GM12874 (cell line): ENCODE results near the gene TFAM.

ENCODE experiments used
- CTCF ChIP-seq: IDR thresholded peaks from 2 replicates; pipeline ENCODE4 v1.5.1; 2011; ENCODE audit warnings: low read depth, mild to moderate bottlenecking, control low read depth, low read length, moderate library complexity; ENCODE audit not compliant: insufficient read depth

Gene TFAM

GRCh38 chr10:58414270-58415041, 29.2 kb downstream of the TFAM start:
- no peak for TF ChIP-seq CTCF

GRCh38 chr10:58415757-58416156, 30.5 kb downstream of the TFAM start:
- no peak for TF ChIP-seq CTCF

GRCh38 chr10:58424176-58424575, 39.0 kb downstream of the TFAM start:
- no peak for TF ChIP-seq CTCF

GRCh38 chr10:58431903-58432302, 46.7 kb downstream of the TFAM start:
- no peak for TF ChIP-seq CTCF

GRCh38 chr10:58433066-58433465, 47.9 kb downstream of the TFAM start:
- TF ChIP-seq CTCF = no peak

GRCh38 chr10:58433571-58433970, 48.4 kb downstream of the TFAM start:
- TF ChIP-seq CTCF = no peak

- TF ChIP-seq CTCF = no peak
Observed at GRCh38 chr10:58435297-58435985, 50.2 kb downstream of the TFAM start.
